ENCODE data around the gene PTPRE.

Gene PTPRE

DNA sequence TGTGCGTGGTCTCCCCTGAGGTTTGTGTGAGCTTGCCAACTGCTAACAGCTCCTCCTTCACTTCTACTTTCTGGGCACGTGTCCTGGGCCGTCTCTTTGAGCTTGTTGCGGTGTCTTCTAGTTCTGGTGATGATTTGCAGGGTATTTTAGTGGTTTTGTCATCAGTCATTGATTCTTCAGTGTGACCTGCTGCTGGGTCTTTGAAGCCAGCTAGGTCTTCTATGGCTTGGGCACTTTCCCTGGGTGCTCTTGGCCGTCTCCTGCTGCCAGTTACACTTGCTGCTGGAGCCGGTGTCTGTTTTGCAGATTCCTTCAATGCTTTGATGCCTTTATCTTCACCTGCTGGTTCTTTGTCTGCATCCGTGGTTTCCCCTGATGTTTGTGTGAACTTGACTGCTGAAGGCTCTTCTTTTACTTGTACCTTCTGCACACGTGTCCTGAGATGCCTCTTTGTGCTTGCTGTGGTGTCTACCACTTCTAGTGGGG, 196.4 kb downstream of the PTPRE start:
- DNase-seq: no peak

GRCh38 chr10:128105383-128105782, 198.5 kb downstream of the PTPRE start:
- DNase-seq: no peak

DNA sequence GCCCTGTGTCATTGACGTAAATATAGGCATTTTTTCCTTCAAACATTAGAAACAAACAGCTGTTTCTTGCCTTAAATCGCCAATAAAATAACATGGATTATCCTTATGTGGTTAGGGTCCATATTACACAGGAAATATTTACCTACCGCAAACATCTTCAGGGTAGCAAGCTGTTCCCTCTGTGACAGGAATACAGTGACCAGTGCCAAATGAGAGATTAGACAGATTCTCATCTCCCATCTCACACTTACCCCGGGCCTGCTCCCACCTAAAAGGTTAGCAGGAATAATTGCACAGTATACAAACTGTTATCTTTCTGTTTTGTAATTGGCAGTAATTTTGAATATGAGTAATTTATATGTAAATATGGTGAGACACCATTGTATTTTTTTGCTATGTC, 202.8 kb downstream of the PTPRE start:
- no peak for DNase-seq

DNA sequence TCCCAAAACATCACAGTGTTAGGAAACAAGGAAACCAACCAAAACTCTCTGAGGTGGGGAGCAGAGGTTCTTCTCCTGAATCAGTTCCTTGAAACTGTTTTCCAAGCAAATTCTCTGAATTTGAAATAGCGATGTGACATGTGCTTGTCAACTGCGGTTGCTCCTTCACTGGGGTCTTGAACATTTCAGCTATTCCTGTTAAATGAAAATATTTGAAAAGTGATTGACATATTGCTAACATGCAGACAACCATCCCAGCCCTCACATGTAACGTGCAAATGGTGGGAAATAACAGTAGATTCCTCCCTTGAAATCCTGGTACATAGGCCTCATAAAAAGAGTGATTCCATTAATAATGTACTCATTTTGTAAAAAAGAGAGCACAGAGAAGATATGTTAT, 203.4 kb downstream of the PTPRE start:
- no peak for DNase-seq

DNA sequence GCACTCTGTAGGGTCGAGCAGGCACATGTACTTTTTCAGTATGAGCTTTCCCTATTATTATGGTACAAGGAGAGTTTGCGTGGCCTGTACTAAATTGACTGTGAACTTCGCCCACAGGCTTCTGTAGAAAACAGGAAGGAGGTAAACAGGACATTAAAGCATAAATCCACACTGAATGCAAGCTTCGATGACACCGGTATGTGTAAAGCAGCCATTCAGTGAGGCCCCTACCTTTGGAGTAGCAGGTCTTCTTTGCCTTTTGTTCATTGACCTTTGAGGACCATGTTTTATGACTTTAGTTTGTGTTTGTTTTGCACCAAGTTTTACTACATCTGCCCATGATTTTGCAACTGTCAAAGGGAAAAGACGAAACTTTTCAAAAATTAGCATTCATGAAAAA, 204.8 kb downstream of the PTPRE start:
- no peak for DNase-seq

DNA sequence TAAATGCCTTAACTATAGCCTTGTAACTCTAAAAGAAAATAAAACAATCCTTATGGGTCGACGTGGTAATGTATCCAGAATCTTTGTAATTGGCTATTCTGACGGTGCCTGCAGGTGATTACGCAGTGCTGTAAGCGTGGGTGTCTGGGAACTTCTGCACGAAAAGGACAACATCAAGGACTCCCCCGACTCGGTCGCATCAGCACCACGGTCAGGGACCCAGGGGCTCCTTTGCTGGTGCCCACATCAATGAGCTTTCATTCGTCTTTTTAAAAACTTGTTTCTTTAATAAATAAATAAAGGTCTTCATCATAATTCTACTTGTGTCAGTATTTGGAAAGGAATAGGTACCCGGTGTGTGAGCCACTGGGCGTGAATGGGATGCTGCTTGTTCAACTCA, 206.1 kb downstream of the PTPRE start:
- DNase-seq: no peak

GRCh38 chr10:128114901-128115300, 208.0 kb downstream of the PTPRE start:
- DNase-seq: no peak

- no peak for DNase-seq
Observed at GRCh38 chr10:128115356-128115755, 208.5 kb downstream of the PTPRE start.

DNA sequence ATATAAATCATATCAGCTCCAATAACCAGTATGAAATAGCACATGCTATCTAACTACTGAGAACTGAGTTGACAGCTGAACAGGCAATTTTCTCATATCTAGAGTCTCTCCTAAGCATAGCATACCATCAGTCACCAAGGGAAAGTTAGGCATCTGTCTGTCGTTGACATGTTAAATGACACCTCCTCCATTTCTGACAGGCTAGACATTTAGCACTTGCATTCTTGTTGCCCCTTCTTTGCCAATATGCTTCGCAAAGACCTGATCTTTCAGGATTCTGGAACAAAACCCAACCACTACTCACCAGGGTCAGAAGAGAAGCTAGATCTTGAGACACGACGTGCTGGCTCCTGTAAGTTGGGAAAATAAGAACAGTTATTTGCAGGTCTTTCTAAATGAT, 209.3 kb downstream of the PTPRE start:
- no peak for DNase-seq

DNA sequence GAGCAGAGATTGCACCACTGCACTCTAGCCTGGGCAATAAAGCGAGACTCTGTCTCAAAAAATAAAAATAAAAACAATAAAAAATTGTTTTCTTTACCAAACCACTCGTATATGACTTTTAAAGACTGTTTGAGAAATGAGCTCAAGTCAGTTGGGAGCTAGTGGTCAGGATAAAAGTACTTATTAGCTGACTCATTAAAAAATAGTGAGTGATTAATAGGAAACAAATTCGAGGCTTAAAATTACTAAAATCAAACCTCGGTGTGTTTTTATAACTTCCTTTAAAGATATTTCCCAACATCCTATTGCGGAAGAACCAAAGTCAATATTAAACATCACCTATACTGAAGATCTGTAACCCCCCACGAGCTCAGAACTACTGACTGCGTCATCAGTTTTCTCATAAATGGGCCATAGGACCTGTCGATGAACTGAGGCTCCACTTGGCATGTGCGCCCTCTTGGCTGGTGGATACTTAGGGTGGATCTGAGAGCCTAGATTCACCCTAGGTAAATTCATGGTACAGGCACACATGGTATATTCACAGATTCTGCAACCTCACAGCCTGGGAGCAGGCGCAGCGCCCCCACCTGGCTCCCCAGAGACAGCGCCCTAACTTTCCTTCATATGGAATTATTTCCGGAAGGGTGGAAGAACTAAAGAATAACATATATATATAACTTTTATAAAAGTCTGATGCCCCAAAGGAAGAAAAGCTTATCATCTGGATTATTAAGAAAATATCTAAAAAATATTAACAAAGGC, 210.1 kb downstream of the PTPRE start:
- DNase-seq: no peak

GRCh38 chr10:128121750-128122412, 215.0 kb downstream of the PTPRE start:
- no peak for DNase-seq

GRCh38 chr10:128122931-128123330, 216.0 kb downstream of the PTPRE start:
- no peak for DNase-seq

GRCh38 chr10:128123846-128124245, 216.9 kb downstream of the PTPRE start:
- DNase-seq: no peak

GRCh38 chr10:128124813-128125403, 218.0 kb downstream of the PTPRE start:
- DNase-seq: peak; percentile 11

DNA sequence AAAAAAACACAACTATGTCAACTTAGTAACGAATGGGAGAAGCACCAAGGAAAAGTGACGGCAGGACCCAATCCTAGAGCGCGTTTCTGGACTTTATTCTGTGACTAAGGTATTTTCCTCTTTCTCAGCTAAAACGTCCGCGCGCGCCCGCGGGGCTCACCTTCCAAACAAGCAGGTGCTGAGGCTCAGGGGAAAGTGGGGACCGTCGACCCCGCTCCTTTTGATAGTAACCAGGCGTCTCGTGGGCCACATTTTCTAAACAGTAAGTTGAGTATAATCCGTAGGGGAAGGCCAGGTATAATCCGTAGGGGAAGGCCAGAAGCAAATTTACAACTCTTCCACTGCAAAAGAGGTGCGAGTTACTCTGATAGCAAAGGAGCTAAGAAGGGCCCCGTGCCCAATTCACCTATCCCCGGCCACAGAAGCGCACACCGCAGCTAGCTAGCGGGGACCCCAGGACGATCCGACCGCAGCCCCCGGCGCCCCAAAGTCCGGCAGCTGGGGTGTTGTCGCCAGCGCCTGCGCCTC, 218.6 kb downstream of the PTPRE start:
- DNase-seq: peak; percentile 20

GRCh38 chr10:128125944-128126764, 219.3 kb downstream of the PTPRE start, which contains the start of gene MKI67:
Gene MKI67 (minus strand): TSS chr10:128126423. CDS start chr10:128125667, 756 bp downstream.
- peak; percentile 96 for DNase-seq

- DNase-seq: no peak
Observed at GRCh38 chr10:128128582-128128981, 221.7 kb downstream of the PTPRE start.

DNA sequence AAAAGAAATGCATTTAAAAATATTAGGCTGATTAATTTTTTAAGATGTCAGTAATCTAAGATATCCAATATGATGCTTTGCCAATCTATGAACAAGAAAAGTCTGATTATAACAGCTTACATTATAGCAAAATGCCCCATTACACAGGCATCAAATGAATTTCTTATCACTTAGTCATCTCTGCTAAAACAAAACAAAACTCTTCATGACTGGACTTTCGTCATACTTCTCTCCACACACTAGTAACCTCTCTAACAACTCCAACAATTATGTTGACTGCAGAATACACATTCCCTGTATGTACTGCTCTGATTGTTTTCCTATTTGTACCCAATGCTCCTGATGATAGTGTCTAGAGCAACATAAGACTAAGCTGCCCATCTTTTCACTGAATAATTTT, 223.1 kb downstream of the PTPRE start:
- no peak for DNase-seq

Measured in activated CD4-positive, alpha-beta T cell treated with anti-CD3 and anti-CD28 coated beads, Interleukin-10, Interleukin-2, amounts not matched to agents 100 ng/mL and 50 ng/mL, durations not matched to agents 16 hours and 8 hours (primary cell).